IMR-90 (cell line): ENCODE measurements around the gene AIMP1. TPM values are rescaled to one million over a fixed set of nuclear protein-coding genes. Genes with fewer than 3 reads are reported as not detected.

Experiments
- ATAC-seq: fragments of 200-7000 bp; cut with Tn5 transposase; 2 replicates; pipeline ENCODE4 v1.9.1; 2020; ENCODE audit warnings: low read depth, mild to moderate bottlenecking, moderate library complexity
- BruUV-seq: library from RNA; stranded (reverse); fragments of 400-500 nt; replicated peaks from 2 replicates; lab custom pipeline; 2021; lab: Mats Ljungman, UMichigan
- CTCF ChIA-PET: fragments of 300-600 bp; formaldehyde crosslinking; extraction: SDS; loops from one replicate; lab custom pipeline; 2021; ENCODE audit warnings: antibody characterized with exemption; lab: Yijun Ruan, JAX
- POLR2A ChIA-PET: fragments of 300-600 bp; sonication (Branson Sonifier 250); formaldehyde crosslinking; loops from one replicate; lab custom pipeline; 2022; ENCODE audit warnings: antibody characterized with exemption; ENCODE audit not compliant: unreplicated experiment; lab: Charles Lee
- DNase-seq: peaks from one replicate; pipeline ENCODE4 v3.0.0; 2013
- H2AFZ ChIP-seq: replicated peaks from 2 replicates; pipeline ENCODE3; 2013; ENCODE audit warnings: low read length, mild to moderate bottlenecking; ENCODE audit not compliant: poor library complexity
- H2AK5ac ChIP-seq: 2 replicates; pipeline ENCODE4 v1.6.1; 2013; ENCODE audit warnings: low read depth, low read length, inconsistent platforms
- H2AK9ac ChIP-seq: replicated peaks from 2 replicates; pipeline ENCODE3; 2013; ENCODE audit warnings: mild to moderate bottlenecking, low read depth, low read length, moderate library complexity; ENCODE audit not compliant: poor library complexity
- H2BK120ac ChIP-seq: 2 replicates; pipeline ENCODE4 v1.6.1; 2013; ENCODE audit warnings: low read depth, low read length, inconsistent platforms
- H2BK15ac ChIP-seq: 3 replicates; pipeline ENCODE4 v1.6.1; 2013; ENCODE audit warnings: low read depth, low read length, inconsistent platforms
- H2BK20ac ChIP-seq: 2 replicates; pipeline ENCODE4 v1.6.1; 2013; ENCODE audit warnings: low read depth, mild to moderate bottlenecking, inconsistent platforms, low read length, moderate library complexity
- H2BK5ac ChIP-seq: 2 replicates; pipeline ENCODE4 v1.6.1; 2013; ENCODE audit warnings: mild to moderate bottlenecking, low read depth, low read length, inconsistent platforms; ENCODE audit not compliant: poor library complexity, severe bottlenecking
- H3K14ac ChIP-seq: replicated peaks from 2 replicates; pipeline ENCODE4 v1.6.1; 2013; ENCODE audit warnings: low read depth, low read length, inconsistent platforms
- H3K18ac ChIP-seq: 2 replicates; pipeline ENCODE4 v1.6.1; 2013; ENCODE audit warnings: low read depth, low read length, control low read depth
- H3K23ac ChIP-seq: 2 replicates; pipeline ENCODE4 v1.6.1; 2013; ENCODE audit warnings: low read depth, low read length, inconsistent platforms
- H3K27ac ChIP-seq: 2 replicates; pipeline ENCODE4 v1.5.1; 2013; ENCODE audit warnings: mild to moderate bottlenecking, control low read depth, low read length; ENCODE audit not compliant: insufficient read depth
- H3K27me3 ChIP-seq: 2 replicates; pipeline ENCODE4 v1.6.1; 2013; ENCODE audit warnings: low read length; ENCODE audit not compliant: control insufficient read depth, insufficient read depth
- H3K36me3 ChIP-seq: 2 replicates; pipeline ENCODE4 v1.6.1; 2013; ENCODE audit warnings: low read length, mixed read lengths; ENCODE audit not compliant: control insufficient read depth, insufficient read depth
- H3K4ac ChIP-seq: 2 replicates; pipeline ENCODE4 v1.6.1; 2013; ENCODE audit warnings: low read depth, low read length, inconsistent platforms
- H3K4me1 ChIP-seq: 2 replicates; pipeline ENCODE4 v1.6.1; 2013; ENCODE audit warnings: low read length, mixed read lengths; ENCODE audit not compliant: control insufficient read depth, insufficient read depth
- H3K4me2 ChIP-seq: 2 replicates; pipeline ENCODE4 v1.6.1; 2013; ENCODE audit warnings: low read depth, mild to moderate bottlenecking, control low read depth, low read length, moderate library complexity
- H3K4me3 ChIP-seq: 2 replicates; pipeline ENCODE4 v1.5.1; 2013; ENCODE audit warnings: low read depth, mild to moderate bottlenecking, control low read depth, low read length, moderate library complexity; ENCODE audit not compliant: insufficient read depth
- H3K56ac ChIP-seq: 2 replicates; pipeline ENCODE4 v1.6.1; 2013; ENCODE audit warnings: low read length, inconsistent platforms; ENCODE audit not compliant: insufficient read depth; ENCODE audit errors: extremely low read depth
- H3K79me1 ChIP-seq, 2 experiments: 2 replicates each; pipeline ENCODE4 v1.6.1; 2013; ENCODE audit warnings: low read length in 2 of 2, inconsistent platforms in 1 of 2, low read depth in 1 of 2
- H3K9ac ChIP-seq: 2 replicates; pipeline ENCODE4 v1.6.1; 2013; ENCODE audit warnings: low read depth, low read length, control low read depth
- H3K9me1 ChIP-seq: 2 replicates; pipeline ENCODE4 v1.6.1; 2013; ENCODE audit warnings: low read length, inconsistent platforms; ENCODE audit not compliant: insufficient read depth
- H3K9me3 ChIP-seq: 2 replicates; pipeline ENCODE4 v1.6.1; 2013; ENCODE audit warnings: low read length; ENCODE audit not compliant: control insufficient read depth, insufficient read depth
- H4K20me1 ChIP-seq: 2 replicates; pipeline ENCODE4 v1.6.1; 2013; ENCODE audit warnings: low read length, inconsistent platforms; ENCODE audit not compliant: insufficient read depth
- H4K5ac ChIP-seq: 2 replicates; pipeline ENCODE4 v1.6.1; 2013; ENCODE audit warnings: mild to moderate bottlenecking, low read depth, low read length, control low read depth
- H4K8ac ChIP-seq, 2 experiments: 2 replicates each; pipeline ENCODE4 v1.6.1; 2013; ENCODE audit warnings: low read depth in 2 of 2, low read length in 2 of 2, control low read depth in 1 of 2, inconsistent platforms in 1 of 2
- H4K91ac ChIP-seq: 2 replicates; pipeline ENCODE4 v1.6.1; 2013; ENCODE audit warnings: low read depth, low read length, inconsistent platforms; ENCODE audit not compliant: insufficient read depth
- BHLHE40 ChIP-seq: fragments of 150-350 bp; IDR thresholded peaks from 2 replicates; pipeline ENCODE4 v1.6.1; 2016; ENCODE audit warnings: mild to moderate bottlenecking, low read depth, low read length
- CEBPB ChIP-seq: IDR thresholded peaks from 2 replicates; pipeline ENCODE4 v1.6.1; 2012; ENCODE audit warnings: low read depth, low read length, improper control_type of control experiment
- CHD1 ChIP-seq: IDR thresholded peaks from 2 replicates; pipeline ENCODE4 v1.6.1; 2012; ENCODE audit warnings: low read depth, low read length, improper control_type of control experiment
- FOS ChIP-seq: fragments of 150-350 bp; IDR thresholded peaks from 2 replicates; pipeline ENCODE4 v1.6.1; 2016; ENCODE audit warnings: low read depth, low read length
- MAFK ChIP-seq: IDR thresholded peaks from 2 replicates; pipeline ENCODE4 v1.6.1; 2012; ENCODE audit warnings: low read depth, low read length, improper control_type of control experiment
- MAZ ChIP-seq: IDR thresholded peaks from 2 replicates; pipeline ENCODE4 v1.6.1; 2012; ENCODE audit warnings: low read depth, mild to moderate bottlenecking, low read length, improper control_type of control experiment, moderate library complexity, borderline replicate concordance
- MXI1 ChIP-seq: IDR thresholded peaks from 2 replicates; pipeline ENCODE4 v1.6.1; 2012; ENCODE audit warnings: low read depth, mild to moderate bottlenecking, low read length, moderate library complexity, borderline replicate concordance
- POLR2A ChIP-seq: IDR thresholded peaks from 2 replicates; pipeline ENCODE4 v1.6.1; 2012; ENCODE audit warnings: mild to moderate bottlenecking, low read depth, low read length
- RAD21 ChIP-seq: IDR thresholded peaks from 2 replicates; pipeline ENCODE4 v1.6.1; 2012; ENCODE audit warnings: low read length, improper control_type of control experiment
- RCOR1 ChIP-seq: IDR thresholded peaks from 2 replicates; pipeline ENCODE4 v1.6.1; 2012; ENCODE audit warnings: mild to moderate bottlenecking, low read length, improper control_type of control experiment; ENCODE audit not compliant: insufficient replicate concordance
- RFX5 ChIP-seq: IDR thresholded peaks from 2 replicates; pipeline ENCODE4 v1.8.0; 2012; ENCODE audit warnings: low read depth, mild to moderate bottlenecking, low read length, moderate library complexity
- WGBS, 2 experiments: methylation state at CpG; one replicate each; pipeline versions ENCODE4 v1.1.5 to v1.1.7; 2013; ENCODE audit warnings: missing lambda C conversion rate in 2 of 2; ENCODE audit not compliant: insufficient read length in 1 of 2; ENCODE audit errors: extremely low coverage in 2 of 2; 5-methylcytosine and 5-hydroxymethylcytosine counted together
- dilution Hi-C: fragments of 300-500 bp; cut with HindIII; formaldehyde crosslinking; loops from one replicate; pipeline ENCODE4 v1.14.3; 2018; ENCODE audit warnings: low sequenced_read_pairs; ENCODE audit not compliant: unreplicated experiment
- in situ Hi-C: fragments of 300-500 bp; cut with MboI; formaldehyde crosslinking; loops from 3 replicates; pipeline ENCODE4 v1.14.3; 2019; ENCODE audit warnings: low sequenced_read_pairs, inconsistent platforms, mixed read lengths
- intact Hi-C: fragments of 100-400 bp; cut with micrococcal nuclease; formaldehyde crosslinking; loops from 2 replicates; pipeline ENCODE4 v1.10.0; 2022
- polyA plus RNA-seq, 3 experiments: library from polyadenylated mRNA; depleted of rRNA; stranded (reverse); fragments of >200 nt; gene quantifications; 2 replicates each; pipeline ENCODE4 v1.2.3, GENCODE V29; 2012; ENCODE audit warnings: low replicate concordance in 1 of 3
- total RNA-seq: library from RNA; depleted of rRNA; stranded (reverse); fragments of >200 nt; gene quantifications from 2 replicates; pipeline ENCODE4 v1.2.3, GENCODE V29; 2012
- TF ChIP-seq, protein P1 (sequence below): fragments of 150-350 bp; IDR thresholded peaks from 2 replicates; pipeline ENCODE4 v1.6.1; 2017; ENCODE audit warnings: mild to moderate bottlenecking, antibody characterized with exemption, low read length, low read depth
- TF ChIP-seq, protein P2 (sequence below): fragments of 150-350 bp; IDR thresholded peaks from 2 replicates; pipeline ENCODE4 v1.6.1; 2016; ENCODE audit warnings: low read depth, mild to moderate bottlenecking, low read length, moderate library complexity, borderline replicate concordance

Gene AIMP1
- total and polyA plus RNA-seq, 2 of the 4 experiments (the other 2 are of a cell fraction), result 11.8 to 21.4 TPM

DNA sequence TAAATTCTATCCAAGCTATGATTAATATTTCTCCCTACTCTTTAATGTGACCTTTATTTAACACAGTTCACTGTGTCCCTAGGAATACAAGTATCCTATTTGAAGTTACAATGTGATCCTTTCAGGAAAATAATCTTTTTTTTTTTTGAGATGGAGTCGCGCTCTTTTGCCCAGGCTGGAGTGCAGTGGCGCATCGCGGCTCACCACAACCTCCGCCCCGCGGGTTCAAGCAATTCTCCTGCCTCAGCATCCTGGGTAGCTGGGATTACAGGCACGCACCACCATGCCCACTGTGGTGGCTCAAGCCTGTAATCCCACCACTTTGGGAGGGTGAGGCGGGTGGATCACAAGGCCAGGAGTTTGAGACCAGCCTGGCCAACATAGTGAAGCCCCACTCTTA lies 22.3 kb upstream of the AIMP1 start:
- H4K5ac ChIP-seq, result no peak overlapping the region
- in situ Hi-C loops (no loop called here), dilution Hi-C loops (no loop called here), intact Hi-C loops (no loop called here)
- ATAC-seq (no peak), DNase-seq (no peak)
- H3K79me1 ChIP-seq, result peaks cover 6 to 10% of the 10 kb centered on the region in 2 experiments; a peak in 2 of 4 replicates
- no peak overlapping the region for H2BK20ac ChIP-seq
- no peak overlapping the region for H2BK15ac ChIP-seq
- no peak overlapping the region for H2BK5ac ChIP-seq
- H3K9me3 ChIP-seq, result no peaks in the 10 kb centered on the region
- H2AFZ ChIP-seq, result no peak overlapping the region
- no peak overlapping the region for H4K8ac ChIP-seq
- H3K18ac ChIP-seq, result no peak overlapping the region
- no peak overlapping the region for H3K9ac ChIP-seq
- BruUV-seq, result no TSS peak
- POLR2A ChIA-PET, result no interaction called here
- CTCF ChIA-PET, result no interaction called here
- H2BK120ac ChIP-seq, result no peak overlapping the region
- no peaks in the 10 kb centered on the region for H3K27me3 ChIP-seq
- H4K91ac ChIP-seq, result no peak overlapping the region
- H3K27ac ChIP-seq, result no peak overlapping the region
- TF ChIP-seq, protein P1, sequence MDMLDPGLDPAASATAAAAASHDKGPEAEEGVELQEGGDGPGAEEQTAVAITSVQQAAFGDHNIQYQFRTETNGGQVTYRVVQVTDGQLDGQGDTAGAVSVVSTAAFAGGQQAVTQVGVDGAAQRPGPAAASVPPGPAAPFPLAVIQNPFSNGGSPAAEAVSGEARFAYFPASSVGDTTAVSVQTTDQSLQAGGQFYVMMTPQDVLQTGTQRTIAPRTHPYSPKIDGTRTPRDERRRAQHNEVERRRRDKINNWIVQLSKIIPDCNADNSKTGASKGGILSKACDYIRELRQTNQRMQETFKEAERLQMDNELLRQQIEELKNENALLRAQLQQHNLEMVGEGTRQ, result no peak
- TF ChIP-seq FOS (no peak), MAFK (no peak), RCOR1 (no peak), MXI1 (no peak), RAD21 (no peak), MAZ (no peak), POLR2A (no peak), CEBPB (no peak), CHD1 (no peak), BHLHE40 (no peak), RFX5 (no peak)
- TF ChIP-seq, protein P2, sequence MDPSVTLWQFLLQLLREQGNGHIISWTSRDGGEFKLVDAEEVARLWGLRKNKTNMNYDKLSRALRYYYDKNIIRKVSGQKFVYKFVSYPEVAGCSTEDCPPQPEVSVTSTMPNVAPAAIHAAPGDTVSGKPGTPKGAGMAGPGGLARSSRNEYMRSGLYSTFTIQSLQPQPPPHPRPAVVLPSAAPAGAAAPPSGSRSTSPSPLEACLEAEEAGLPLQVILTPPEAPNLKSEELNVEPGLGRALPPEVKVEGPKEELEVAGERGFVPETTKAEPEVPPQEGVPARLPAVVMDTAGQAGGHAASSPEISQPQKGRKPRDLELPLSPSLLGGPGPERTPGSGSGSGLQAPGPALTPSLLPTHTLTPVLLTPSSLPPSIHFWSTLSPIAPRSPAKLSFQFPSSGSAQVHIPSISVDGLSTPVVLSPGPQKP, result no peak
- no peak overlapping the region for H3K14ac ChIP-seq
- H4K20me1 ChIP-seq, result no peaks in the 10 kb centered on the region
- no CpG with 5 or more reads among the region's 10 CpGs for whole genome bisulfite sequencing, 2 experiments
- peaks cover 11% of the 10 kb centered on the region for H3K36me3 ChIP-seq
- peaks cover 6% of the 10 kb centered on the region; the same call in 1 of the 2 replicates for H3K9me1 ChIP-seq
- no peak overlapping the region for H3K4me3 ChIP-seq
- H3K4me1 ChIP-seq, result no peaks in the 10 kb centered on the region
- no peak overlapping the region for H2AK9ac ChIP-seq
- H2AK5ac ChIP-seq, result no peak overlapping the region
- no peak overlapping the region for H3K56ac ChIP-seq
- no peak overlapping the region for H3K4me2 ChIP-seq
- no peak overlapping the region for H3K23ac ChIP-seq
- no peak overlapping the region for H3K4ac ChIP-seq
